K562 (cell line): ENCODE data around the gene ETV2. TPM values are rescaled to one million over a fixed set of nuclear protein-coding genes. Genes with fewer than 3 reads are reported as not detected.

Experiments
- ATAC-seq: fragments of 200-7000 bp; cut with Tn5 transposase; 3 replicates; pipeline ENCODE4 v1.9.1; 2020; ENCODE audit warnings: moderate library complexity
- BruUV-seq: library from RNA; stranded (reverse); fragments of 400-500 nt; replicated peaks from 2 replicates; lab custom pipeline; 2021; lab: Mats Ljungman, UMichigan
- CTCF ChIA-PET: fragments of 300-600 bp; formaldehyde crosslinking; extraction: SDS; loops from one replicate; lab custom pipeline; 2021; ENCODE audit warnings: low intra/inter-chr PET ratio; lab: Yijun Ruan, JAX
- POLR2A ChIA-PET: fragments of 300-600, 350-650 bp; sonication (Branson Sonifier 250); formaldehyde crosslinking; extraction: SDS; loops from one replicate; lab custom pipeline; 2021; ENCODE audit warnings: antibody characterized with exemption, inconsistent platforms; lab: Yijun Ruan, JAX
- DNase-seq, 4 experiments: peaks; one replicate each; pipeline versions ENCODE4 v3.0.0 to v3.0.0-alpha.2; 2011 to 2018; ENCODE audit warnings: low spot score in 3 of 4, mixed read lengths in 3 of 4; ENCODE audit errors: extremely low read depth in 1 of 4
- FAIRE-seq: peaks from 2 replicates; lab custom pipeline; 2011; peaks lifted over from hg19 to GRCh38; lab: Jason Lieb, UNC
- H2AFZ ChIP-seq: 2 replicates; pipeline ENCODE4 v1.6.0; 2011; ENCODE audit warnings: low read depth, low read length, control low read depth, inconsistent platforms
- H3K27ac ChIP-seq: fragments of 200-600 bp; 3 replicates; pipeline ENCODE4 v1.8.0; 2011; ENCODE audit warnings: low read depth, mild to moderate bottlenecking, control low read depth, inconsistent platforms, low read length, moderate library complexity, mixed read lengths; ENCODE audit errors: extremely low read depth
- H3K27me3 ChIP-seq, 2 experiments: fragments of 300-600 bp in 1 of 2; 2 replicates in 1 of 2; 3 replicates in 1 of 2; pipeline versions ENCODE4 v1.6.0 to v1.8.0; 2011; ENCODE audit warnings: inconsistent platforms in 2 of 2, low read length in 2 of 2, mild to moderate bottlenecking in 1 of 2, mixed read lengths in 1 of 2, moderate library complexity in 1 of 2; ENCODE audit not compliant: control insufficient read depth in 2 of 2, insufficient read depth in 2 of 2
- H3K36me3 ChIP-seq: fragments of 300-600 bp; 3 replicates; pipeline ENCODE4 v1.8.0; 2011; ENCODE audit warnings: mild to moderate bottlenecking, low read length, inconsistent platforms; ENCODE audit not compliant: control insufficient read depth, insufficient read depth
- H3K4me1 ChIP-seq, 2 experiments: fragments of 200-600 bp in 1 of 2; replicated peaks in 1 of 2; 2 replicates in 1 of 2; 3 replicates in 1 of 2; pipeline versions ENCODE4 v1.5.1 to v1.8.0; 2011; ENCODE audit warnings: inconsistent platforms in 2 of 2, low read length in 2 of 2, mild to moderate bottlenecking in 1 of 2, mixed read lengths in 1 of 2, moderate library complexity in 1 of 2; ENCODE audit not compliant: control insufficient read depth in 2 of 2, insufficient read depth in 2 of 2
- H3K4me2 ChIP-seq: 2 replicates; pipeline ENCODE4 v1.6.1; 2011; ENCODE audit warnings: low read length, control low read depth, inconsistent platforms, mixed read lengths; ENCODE audit not compliant: insufficient read depth
- H3K4me3 ChIP-seq: fragments of 200-600 bp; sonication (generic), shearing (Covaris generic); 2 replicates; pipeline ENCODE4 v1.5.1; 2016; ENCODE audit warnings: control low read depth, inconsistent platforms
- H3K79me2 ChIP-seq: fragments of 200-600 bp; 3 replicates; pipeline ENCODE4 v1.8.0; 2011; ENCODE audit warnings: low read length, inconsistent platforms; ENCODE audit not compliant: control insufficient read depth, insufficient read depth
- H3K9ac ChIP-seq, 2 experiments: 2 replicates each; pipeline versions ENCODE4 v1.6.0 to v1.6.1; 2011; ENCODE audit warnings: low read depth in 2 of 2, low read length in 2 of 2, control low read depth in 1 of 2, inconsistent platforms in 1 of 2, mild to moderate bottlenecking in 1 of 2, mixed read lengths in 1 of 2; ENCODE audit not compliant: insufficient read depth in 1 of 2
- H3K9me1 ChIP-seq: one replicate; pipeline ENCODE4 v1.6.0; 2011; ENCODE audit warnings: inconsistent platforms, mild to moderate bottlenecking, low read length, moderate library complexity; ENCODE audit not compliant: control insufficient read depth, insufficient read depth
- H3K9me3 ChIP-seq: replicated peaks from 2 replicates; pipeline ENCODE4 v1.5.1; 2011; ENCODE audit warnings: low read depth, low read length, inconsistent platforms; ENCODE audit not compliant: control insufficient read depth, insufficient read depth
- H4K20me1 ChIP-seq: replicated peaks from 2 replicates; pipeline ENCODE4 v1.6.1; 2011; ENCODE audit warnings: low read length, inconsistent platforms, mixed read lengths; ENCODE audit not compliant: control insufficient read depth, insufficient read depth
- CTBP1 ChIP-seq: fragments of 450-650 bp; IDR thresholded peaks from 2 replicates; pipeline ENCODE4 v1.6.1; 2016; ENCODE audit warnings: borderline replicate concordance
- E2F8 ChIP-seq: fragments of 450-650 bp; IDR thresholded peaks from 2 replicates; pipeline ENCODE4 v1.7.1; 2018; ENCODE audit warnings: mild to moderate bottlenecking, low read depth; ENCODE audit not compliant: partially characterized antibody
- KDM5B ChIP-seq: fragments of 200-600 bp; sonication (generic); IDR thresholded peaks from 2 replicates; pipeline ENCODE4 v1.6.1; 2012; ENCODE audit warnings: low read depth, mild to moderate bottlenecking, moderate library complexity, low read length, control low read depth, inconsistent platforms; ENCODE audit not compliant: insufficient replicate concordance
- MAFK ChIP-seq: IDR thresholded peaks from 2 replicates; pipeline ENCODE4 v1.6.1; 2011; ENCODE audit warnings: low read length, improper control_type of control experiment
- MYC ChIP-seq, 2 experiments: fragments of 250-450 bp in 1 of 2; sonication (Bioruptor Pico) in 1 of 2; IDR thresholded peaks; 2 replicates each; pipeline versions ENCODE4 v1.5.1 to v1.6.1; 2012 to 2021; ENCODE audit warnings: low read depth in 2 of 2, borderline replicate concordance in 1 of 2, improper control_type of control experiment in 1 of 2, low read length in 1 of 2, mild to moderate bottlenecking in 1 of 2, moderate library complexity in 1 of 2
- NEUROD1 ChIP-seq: fragments of 150-350 bp; IDR thresholded peaks from 2 replicates; pipeline ENCODE4 v1.6.1; 2014; ENCODE audit warnings: borderline replicate concordance, low read length, low read depth; ENCODE audit not compliant: partially characterized antibody
- NFIC ChIP-seq: fragments of 450-650 bp; IDR thresholded peaks from 2 replicates; pipeline ENCODE4 v1.6.1; 2017; ENCODE audit warnings: mild to moderate bottlenecking, inconsistent platforms
- NFXL1 ChIP-seq: fragments of 450-650 bp; formaldehyde crosslinking; IDR thresholded peaks from 2 replicates; pipeline ENCODE4 v1.4.0; 2021; ENCODE audit warnings: mild to moderate bottlenecking
- TCF7L2 ChIP-seq: fragments of 150-350 bp; IDR thresholded peaks from 2 replicates; pipeline ENCODE4 v1.6.1; 2016; ENCODE audit warnings: low read depth, mild to moderate bottlenecking, low read length, moderate library complexity
- VEZF1 ChIP-seq: fragments of 200-800 bp; sonication (Bioruptor generic); IDR thresholded peaks from 2 replicates; pipeline ENCODE4 v1.6.1; 2017; ENCODE audit warnings: missing genetic modification characterization, missing compliant biosample characterization
- YBX1 ChIP-seq: fragments of 450-650 bp; IDR thresholded peaks from 2 replicates; pipeline ENCODE4 v1.7.1; 2016; ENCODE audit warnings: mild to moderate bottlenecking
- ZBTB7A ChIP-seq: IDR thresholded peaks from 2 replicates; pipeline ENCODE4 v1.6.1; 2011; ENCODE audit warnings: low read depth, mild to moderate bottlenecking, low read length, moderate library complexity, borderline replicate concordance; ENCODE audit not compliant: control insufficient read depth
- ZNF239 ChIP-seq: fragments of 250-450 bp; sonication (Bioruptor Pico); IDR thresholded peaks from 2 replicates; pipeline ENCODE4 v1.4.0; 2020; ENCODE audit warnings: mild to moderate bottlenecking
- WGBS: fragments of 100-300 bp; shearing (Covaris generic); methylation state at CpG from one replicate; pipeline ENCODE4 v1.1.6; 2016; ENCODE audit warnings: low coverage, mixed read lengths; ENCODE audit not compliant: insufficient coverage; ENCODE audit errors: missing lambda C conversion rate; 5-methylcytosine and 5-hydroxymethylcytosine counted together
- in situ Hi-C: fragments of 300-500 bp; cut with MboI; formaldehyde crosslinking; loops from 4 replicates; pipeline ENCODE4 v1.15.0; 2018; ENCODE audit warnings: inconsistent platforms, mixed read lengths
- intact Hi-C: fragments of 100-400 bp; cut with micrococcal nuclease; formaldehyde crosslinking; loops from 2 replicates; pipeline ENCODE4 v1.14.2; 2022
- polyA plus RNA-seq, 8 experiments: library from polyadenylated mRNA; depleted of rRNA in 4 of 8; stranded (reverse) in 5 of 8; unstranded in 3 of 8; fragments of >200 nt; fragmentation: Nextera tagmentation in 2 of 8; fragmentation: Illumina TruSeq in 1 of 8; extraction: Ambion mirVana in 2 of 8; extraction: Trizol in 1 of 8; gene quantifications; 2 replicates each; pipeline versions ENCODE4 v1.2.1 to v1.2.3, GENCODE V29; 2011 to 2014; ENCODE audit warnings: inconsistent platforms in 1 of 8, missing spikeins in 1 of 8
- total RNA-seq, 7 experiments: library from RNA; depleted of rRNA in 6 of 7; stranded (reverse); fragments of >200 nt in 6 of 7; fragmentation: Illumina TruSeq in 2 of 7; extraction: Trizol in 2 of 7; gene quantifications; 2 replicates each; pipeline versions ENCODE4 v1.2.1 to v1.2.3, GENCODE V29; 2011 to 2021; ENCODE audit warnings: low replicate concordance in 1 of 7

ETV2 gene
- total and polyA plus RNA-seq, 9 of the 15 experiments (the other 6 are each of a cell fraction or from before 2014, with no cell fraction given), result 0.11 to 3.7 (median 0.55) TPM

- TF ChIP-seq NEUROD1 (peak; percentile 69), KDM5B (peak; percentile 93)
- TF ChIP-seq, all 486 proteins: peak for 85
These were observed 6.7 kb downstream of the ETV2 start, which contains the start of gene COX6B1 (continued) for GRCh38 chr19:35648017-35648961.

GRCh38 chr19:35650581-35650980 lies 9.0 kb downstream of the ETV2 start:
- H4K20me1 ChIP-seq, result 0 out of 2 replicates have a peak, but pooled peaks cover 4% of the 10 kb centered on the region
- intact Hi-C loops, result no loop called here
- peaks cover 51% of the 10 kb centered on the region; the same call in 2 of the 3 replicates for H3K36me3 ChIP-seq
- H3K4me3 ChIP-seq, result no peak overlapping the region
- in situ Hi-C loops, result no loop called here
- DNase-seq, result no peak
- TF ChIP-seq NFIC (no peak), ZBTB7A (no peak), TCF7L2 (no peak), YBX1 (no peak), E2F8 (no peak), MYC (IDR thresholded peaks at IDR 0.05; ENCODE audit: low read depth, low read length) (no peak), MYC (CRISPR knock-in tag; IDR thresholded peaks at IDR 0.05; ENCODE audit: borderline replicate concordance, low read depth) (no peak), NFXL1 (CRISPR knock-in tag) (no peak), CTBP1 (no peak), ZNF239 (CRISPR knock-in tag) (no peak), MAFK (no peak), VEZF1 (no peak)
- no peak for ATAC-seq
- no peak overlapping the region for H2AFZ ChIP-seq
- H3K79me2 ChIP-seq, result peaks cover 37% of the 10 kb centered on the region
- no peak overlapping the region for H3K4me2 ChIP-seq
- 88% methylated on average over 9 of the region's 9 CpGs for WGBS
- H3K4me1 ChIP-seq, result peaks cover 8 to 18% of the 10 kb centered on the region in 2 experiments; a peak in 3 of 5 replicates
- no peak for FAIRE-seq
- H3K9me3 ChIP-seq, result no peaks in the 10 kb centered on the region
- ChIA-PET POLR2A (no interaction called here), CTCF (no interaction called here)
- H3K27me3 ChIP-seq, result no peaks in the 10 kb centered on the region
- no peaks in the 10 kb centered on the region for H3K9me1 ChIP-seq
- H3K27ac ChIP-seq, result no peak overlapping the region; the same call in 2 of the 3 replicates
- no TSS peak for BruUV-seq
- peak overlapping the region in 1 of 2 experiments; percentile 41; a peak in 1 of 4 replicates for H3K9ac ChIP-seq
